HTR-8/SVneo (cell line): ENCODE results near the gene RAPGEF6.

Experiments
- DNase-seq: peaks from one replicate; pipeline ENCODE4 v3.0.0; 2011; ENCODE audit warnings: low spot score, mixed read lengths; ENCODE audit not compliant: insufficient read length
- FAIRE-seq: peaks from 2 replicates; lab custom pipeline; 2011; peaks lifted over from hg19 to GRCh38; lab: Jason Lieb, UNC

RAPGEF6 gene

GRCh38 chr5:131377785-131378325 lies 257.2 kb downstream of the RAPGEF6 start:
- DNase-seq, result no peak
- no peak for FAIRE-seq

- DNase-seq (no peak), FAIRE-seq (no peak)
Measured at GRCh38 chr5:131377346-131377745, 257.7 kb downstream of the RAPGEF6 start.

GRCh38 chr5:131375351-131375750 lies 259.7 kb downstream of the RAPGEF6 start:
- FAIRE-seq, result no peak
- DNase-seq, result no peak
